ENCODE measurements around the gene PARVG. TPM values are rescaled to one million over a fixed set of nuclear protein-coding genes. Genes with fewer than 3 reads are reported as not detected.

PARVG gene, protein sequence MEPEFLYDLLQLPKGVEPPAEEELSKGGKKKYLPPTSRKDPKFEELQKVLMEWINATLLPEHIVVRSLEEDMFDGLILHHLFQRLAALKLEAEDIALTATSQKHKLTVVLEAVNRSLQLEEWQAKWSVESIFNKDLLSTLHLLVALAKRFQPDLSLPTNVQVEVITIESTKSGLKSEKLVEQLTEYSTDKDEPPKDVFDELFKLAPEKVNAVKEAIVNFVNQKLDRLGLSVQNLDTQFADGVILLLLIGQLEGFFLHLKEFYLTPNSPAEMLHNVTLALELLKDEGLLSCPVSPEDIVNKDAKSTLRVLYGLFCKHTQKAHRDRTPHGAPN
- total RNA-seq (2021; fragmentation: NEBNext Ultra II Directional; extraction: Animal tissue kit (Norgen Biotek cat#: 25700)) (0.37 and 0.50 TPM in 2 replicates), polyA plus RNA-seq (2011; rRNA removed) (0.80 and 1.5 TPM in 2 replicates), polyA minus RNA-seq (2011; rRNA and poly(A)+ RNA removed) (0.60 and 0.93 TPM in 2 replicates)
- polyA plus RNA-seq (2011; cell fraction: cytosol; rRNA removed), result 1.7 TPM
- polyA plus RNA-seq (2011; cell fraction: nucleus; rRNA removed), result 3.1 TPM
- 0.17 to 0.80 TPM (median 0.41 TPM) in 4 replicates for polyA plus RNA-seq (2012, experiment 1 of 2)
- 0.45 TPM for polyA plus RNA-seq (2012, experiment 2 of 2)
- 0.95 TPM for polyA plus RNA-seq (2013, experiment 1 of 2)
- 0.42 TPM for polyA plus RNA-seq (2013, experiment 2 of 2)
- polyA minus RNA-seq (2011; cell fraction: cytosol; rRNA and poly(A)+ RNA removed), result 0.81 TPM
- 1.5 TPM for polyA minus RNA-seq (2011; cell fraction: nucleus; rRNA and poly(A)+ RNA removed)
- long read RNA-seq, experiment 1, result 0 reads
- long read RNA-seq, experiment 2, result 0 reads

DNA sequence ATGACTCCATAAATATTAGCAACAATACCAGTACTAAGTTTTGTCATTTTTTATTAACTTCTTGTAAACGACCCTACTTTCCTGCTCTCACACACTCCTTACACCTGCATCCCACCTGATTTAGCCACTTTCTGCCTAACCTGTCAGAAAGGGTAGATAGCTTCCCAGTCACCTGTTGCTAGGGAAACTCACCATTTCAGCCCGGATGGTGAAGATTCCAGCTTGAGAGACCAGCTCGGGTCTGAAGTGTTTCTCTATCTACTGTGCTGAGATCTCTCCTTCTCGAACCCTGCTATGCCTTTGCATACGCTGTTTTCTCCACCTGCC lies at the start of gene PARVG:
PARVG (plus strand) TSS at position 220 of the 327 bp plus-strand sequence. CDS start 2,405 bp downstream, outside the sequence.
- peak within 1 kb of the TSS; percentile 63 for H2AFZ ChIP-seq (ENCODE audit: low read length)
- no peak within 1 kb of the TSS for H3K23ac ChIP-seq (ENCODE audit: insufficient read length)
- POLR2A ChIA-PET (ENCODE audit: partially characterized antibody), result interaction anchor here (1.0 to 4.1 kb wide), 4 partner anchors 10 to 33 kb away, joined by 3 to 22 read pairs (median 5); no protein-coding TSS in a partner anchor
- no peak within 1 kb of the TSS for H3K27ac ChIP-seq (ENCODE audit: low read depth, low read length)
- peaks cover 0 to 12% (median 9%) of the 10 kb centered on the region in 4 experiments; a peak in 5 of 7 replicates for H3K4me1 ChIP-seq (replicated peaks in 1 of 4; ENCODE audit: control insufficient read depth in 3 of 4, insufficient read depth in 4 of 4, low read length in 3 of 4)
- H3K36me3 ChIP-seq (ENCODE audit: control insufficient read depth in 2 of 4, insufficient read depth in 4 of 4, low read length in 3 of 4), result no peaks in the 10 kb centered on the region
- CTCF ChIA-PET (ENCODE audit: partially characterized antibody), result interaction anchor here (0.7 to 2.3 kb wide), 9 partner anchors 10 to 109 kb away, joined by 3 to 11 read pairs (median 5); no protein-coding TSS in a partner anchor
- no peaks in the 10 kb centered on the region for H3K79me1 ChIP-seq (ENCODE audit: low read depth, low read length)
- H3K4me2 ChIP-seq (ENCODE audit: insufficient read depth in 1 of 2, low read depth in 2 of 2, low read length in 2 of 2), result no peak within 1 kb of the TSS
- H3K14ac ChIP-seq (ENCODE audit: insufficient read length), result no peak within 1 kb of the TSS
- no peak within 1 kb of the TSS; the same call in 1 of the 2 replicates for H3K18ac ChIP-seq (ENCODE audit: extremely low read depth, low read length)
- H2BK15ac ChIP-seq (ENCODE audit: low read length), result 0 out of 2 replicates have a peak within 1 kb of the TSS, but pooled peaks have one; percentile 73
- H3K9ac ChIP-seq (replicated peaks in 1 of 4; ENCODE audit: extremely low read depth in 1 of 4, low read depth in 3 of 4, low read length in 3 of 4), result no peak within 1 kb of the TSS
- no peak within 1 kb of the TSS for H2AK5ac ChIP-seq (ENCODE audit: low read depth, low read length)
- WGBS, 2 experiments (ENCODE audit: extremely low coverage in 1 of 2, insufficient coverage in 1 of 2, insufficient read length in 1 of 2, insufficient replicate concordance in 2 of 2, low coverage in 1 of 2, low lambda C conversion rate in 2 of 2, missing lambda C conversion rate in 1 of 2), result 68% methylated on average over 5 of the region's 5 CpGs; no CpG with 5 or more reads in 1 of the 2 experiments
- H3K23me2 ChIP-seq (ENCODE audit: low read depth, low read length), result no peaks in the 10 kb centered on the region
- H3K27me3 ChIP-seq (replicated peaks in 1 of 4; ENCODE audit: control insufficient read depth in 3 of 4, extremely low read depth in 1 of 4, insufficient read depth in 3 of 4, low read length in 3 of 4), result no peaks in the 10 kb centered on the region
- peak within 1 kb of the TSS; percentile 95 for H2BK12ac ChIP-seq (ENCODE audit: low read depth, low read length)
- DNase-seq (ENCODE audit: low read depth in 1 of 2, low spot score in 2 of 2) (no peak), FAIRE-seq (peak; percentile 82)
- no peaks in the 10 kb centered on the region for H3K79me2 ChIP-seq (ENCODE audit: control insufficient read depth in 1 of 2, insufficient read depth in 2 of 2, low read length in 2 of 2)
- no peaks in the 10 kb centered on the region for H3K9me3 ChIP-seq (ENCODE audit: insufficient read depth in 2 of 2, low read depth in 1 of 2, low read length in 1 of 2)
- peak within 1 kb of the TSS; percentile 90 for H2BK120ac ChIP-seq (replicated peaks; ENCODE audit: low read depth, low read length)
- peak within 1 kb of the TSS; percentile 9 for H4K5ac ChIP-seq (ENCODE audit: insufficient read length, low read depth, low read length)
- peak within 1 kb of the TSS; percentile 45 for H3K4ac ChIP-seq (replicated peaks; ENCODE audit: insufficient read length, low read depth, low read length)
- no peak within 1 kb of the TSS for H3K56ac ChIP-seq (replicated peaks; ENCODE audit: insufficient read length, low read depth, low read length)
- peak within 1 kb of the TSS; percentile 20 for H4K91ac ChIP-seq (replicated peaks; ENCODE audit: insufficient read length, low read length)
- peak within 1 kb of the TSS; percentile 77; the same call in 1 of the 2 replicates for H2BK5ac ChIP-seq (ENCODE audit: low read depth, low read length)
- peak within 1 kb of the TSS; percentile 77 for H4K8ac ChIP-seq (ENCODE audit: extremely low read depth, insufficient read depth, low read length)
- H3K4me3 ChIP-seq (ENCODE audit: extremely low read depth in 1 of 4, insufficient read depth in 2 of 4, low read depth in 3 of 4, low read length in 4 of 4), result no peak within 1 kb of the TSS
- peak within 1 kb of the TSS; percentile 94 for H2BK20ac ChIP-seq (ENCODE audit: low read length)
- no peaks in the 10 kb centered on the region for H4K20me1 ChIP-seq (replicated peaks in 1 of 2; ENCODE audit: control insufficient read depth in 1 of 2, insufficient read depth in 2 of 2, low read length in 2 of 2)
- TF ChIP-seq RFX5 (IDR thresholded peaks at IDR 0.05; ENCODE audit: borderline replicate concordance, low read depth, low read length), result peak; percentile 98
- no peak for TF ChIP-seq CBX5 (IDR thresholded peaks at IDR 0.05; ENCODE audit: low read depth, low read length)
- no peak for TF ChIP-seq TAF1 (IDR thresholded peaks at IDR 0.05; ENCODE audit: low read depth, low read length)
- TF ChIP-seq GTF2F1 (IDR thresholded peaks at IDR 0.05; ENCODE audit: borderline replicate concordance, low read depth, low read length), result no peak
